ENCODE measurements around the gene CNTFR.
A peak's percentile ranks its signal among the peaks of the same experiment; 100 is the strongest.

DNA sequence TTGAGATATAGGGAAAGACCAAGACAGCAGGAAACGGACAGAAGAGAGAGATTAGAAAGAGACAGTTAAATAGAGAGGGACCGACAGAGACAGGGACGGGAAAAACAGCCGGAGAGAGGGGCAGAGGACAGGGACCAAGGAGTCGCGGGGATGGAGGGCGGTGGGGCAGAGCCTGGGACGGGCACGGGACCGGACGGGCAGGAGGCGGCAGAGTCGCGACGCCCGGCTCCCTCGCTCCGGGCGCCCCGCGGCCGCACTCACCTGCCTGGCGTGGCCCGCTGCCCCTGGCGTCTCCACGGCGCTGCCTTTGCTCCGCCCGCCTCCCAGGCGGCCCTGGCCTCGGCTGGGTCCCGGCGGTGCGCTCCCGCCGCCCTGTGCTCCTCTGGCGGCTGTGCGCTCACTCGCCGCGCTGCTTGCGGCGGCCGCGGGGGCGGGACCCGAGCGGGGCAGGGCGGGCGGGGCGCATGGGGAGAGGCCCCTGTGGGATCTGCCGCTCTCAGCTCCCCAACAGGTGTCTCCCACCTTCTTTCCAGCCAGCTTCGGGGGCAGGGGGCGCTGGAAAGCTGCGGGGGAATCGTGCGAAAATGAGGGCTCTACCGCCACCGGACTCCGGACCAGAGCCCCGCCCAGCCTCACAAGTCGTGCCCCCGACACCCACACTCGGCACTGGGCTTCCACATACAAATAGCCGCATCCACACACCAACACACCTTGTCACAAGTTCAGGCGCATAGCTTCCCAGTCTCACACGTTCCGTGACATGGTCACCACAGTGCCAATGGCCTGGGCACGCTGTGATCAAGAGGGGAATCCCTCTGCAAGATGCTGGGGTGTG, 39.3 kb upstream of the CNTFR start, which contains the start of gene ARID3C:
- TF ChIP-seq, protein P1, sequence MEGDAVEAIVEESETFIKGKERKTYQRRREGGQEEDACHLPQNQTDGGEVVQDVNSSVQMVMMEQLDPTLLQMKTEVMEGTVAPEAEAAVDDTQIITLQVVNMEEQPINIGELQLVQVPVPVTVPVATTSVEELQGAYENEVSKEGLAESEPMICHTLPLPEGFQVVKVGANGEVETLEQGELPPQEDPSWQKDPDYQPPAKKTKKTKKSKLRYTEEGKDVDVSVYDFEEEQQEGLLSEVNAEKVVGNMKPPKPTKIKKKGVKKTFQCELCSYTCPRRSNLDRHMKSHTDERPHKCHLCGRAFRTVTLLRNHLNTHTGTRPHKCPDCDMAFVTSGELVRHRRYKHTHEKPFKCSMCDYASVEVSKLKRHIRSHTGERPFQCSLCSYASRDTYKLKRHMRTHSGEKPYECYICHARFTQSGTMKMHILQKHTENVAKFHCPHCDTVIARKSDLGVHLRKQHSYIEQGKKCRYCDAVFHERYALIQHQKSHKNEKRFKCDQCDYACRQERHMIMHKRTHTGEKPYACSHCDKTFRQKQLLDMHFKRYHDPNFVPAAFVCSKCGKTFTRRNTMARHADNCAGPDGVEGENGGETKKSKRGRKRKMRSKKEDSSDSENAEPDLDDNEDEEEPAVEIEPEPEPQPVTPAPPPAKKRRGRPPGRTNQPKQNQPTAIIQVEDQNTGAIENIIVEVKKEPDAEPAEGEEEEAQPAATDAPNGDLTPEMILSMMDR (IDR thresholded peaks at IDR 0.05): peak in 2 of 6 experiments; percentile 5 to 18
- no peak for TF ChIP-seq POLR2A (IDR thresholded peaks at IDR 0.05)

All from Peyer's patch (tissue), 4 donors.